Gastrocnemius medialis (tissue), 4 donors: ENCODE measurements around the gene RIMBP2. TPM values are rescaled to one million over a fixed set of nuclear protein-coding genes. Genes with fewer than 3 reads are reported as not detected.

ENCODE experiments used
- ATAC-seq, 2 donors: fragments of 150-250 bp; one replicate each; pipeline ENCODE4 v1.9.1; 2016
- DNase-seq, 2 donors: peaks; one replicate each; pipeline ENCODE4 v3.0.0-alpha.2; 2019
- H3K27ac ChIP-seq, 4 donors: fragments of 200-600 bp; sonication (generic); 1 replicate in 1 of 4; 2 replicates in 3 of 4; pipeline ENCODE4 v1.5.1; 2016 to 2018; ENCODE audit warnings: mild to moderate bottlenecking in 2 of 4, moderate library complexity in 1 of 4
- H3K27me3 ChIP-seq, 3 donors: fragments of 200-600 bp; sonication (generic) in 2 of 3; 1 replicate in 1 of 3; 2 replicates in 2 of 3; pipeline versions ENCODE4 v1.5.1 to v1.6.0; 2016 to 2019; ENCODE audit warnings: mild to moderate bottlenecking in 1 of 3, moderate library complexity in 1 of 3
- H3K36me3 ChIP-seq, 2 donors: fragments of 200-600 bp; sonication (generic) in 1 of 2; one replicate each; pipeline ENCODE4 v1.5.1; 2017 to 2018
- H3K4me1 ChIP-seq, 2 donors: fragments of 200-600 bp; sonication (generic) in 1 of 2; one replicate each; pipeline ENCODE4 v1.5.1; 2016 to 2017; ENCODE audit warnings: mild to moderate bottlenecking in 2 of 2
- H3K4me3 ChIP-seq, 4 donors: fragments of 200-600 bp; sonication (generic) in 3 of 4; 1 replicate in 1 of 4; 2 replicates in 3 of 4; pipeline ENCODE4 v1.5.1; 2016 to 2019; ENCODE audit warnings: mild to moderate bottlenecking in 2 of 4
- H3K9me3 ChIP-seq, 3 donors: fragments of 200-600 bp; sonication (generic) in 2 of 3; 1 replicate in 1 of 3; 2 replicates in 2 of 3; pipeline ENCODE4 v1.5.1; 2016 to 2019
- POLR2A ChIP-seq, 2 donors: fragments of 450-650 bp; IDR thresholded peaks; one replicate each; pipeline ENCODE4 v1.6.1; 2017; ENCODE audit warnings: antibody characterized with exemption in 2 of 2, mild to moderate bottlenecking in 2 of 2, moderate library complexity in 2 of 2
- in situ Hi-C, 4 donors: fragments of 200-750 bp; cut with MboI; loops; one replicate each; pipeline versions ENCODE4 v1.15.0 to v1.8.0; 2017; ENCODE audit warnings: low sequenced_read_pairs in 4 of 4
- intact Hi-C: fragments of 100-400 bp; cut with DNase I; formaldehyde crosslinking; loops from one replicate; pipeline ENCODE4 v1.15.1; 2023; ENCODE audit warnings: low total_unique reads
- total RNA-seq, 4 donors: library from RNA; depleted of rRNA; stranded (reverse); fragments of >200 nt; gene quantifications; one replicate each; pipeline versions ENCODE4 v1.1.0 to v1.2.3, GENCODE V29; 2016
- TF ChIP-seq, protein P1 (sequence below), 5 experiments: fragments of 450-650 bp in 3 of 5; fragments of 200-600 bp in 2 of 5; sonication (generic) in 2 of 5; IDR thresholded peaks in 4 of 5; conservative IDR thresholded peaks in 1 of 5; 1 replicate in 4 of 5; 2 replicates in 1 of 5; pipeline ENCODE4 v1.5.1; 2016 to 2019; ENCODE audit warnings: antibody characterized with exemption in 5 of 5, mild to moderate bottlenecking in 3 of 5, moderate library complexity in 3 of 5

Gene RIMBP2
- total RNA-seq, 4 donors from 2014 or later: 0.76 to 2.2 (median 1.2) TPM; not detected in 1

- DNase-seq: no peak
- no peaks in the 10 kb centered on the region for H3K36me3 ChIP-seq
- no peak for ATAC-seq
- no peaks in the 10 kb centered on the region for H3K4me1 ChIP-seq
- TF ChIP-seq POLR2A (IDR thresholded peaks at IDR 0.05): no peak
- TF ChIP-seq, protein P1, sequence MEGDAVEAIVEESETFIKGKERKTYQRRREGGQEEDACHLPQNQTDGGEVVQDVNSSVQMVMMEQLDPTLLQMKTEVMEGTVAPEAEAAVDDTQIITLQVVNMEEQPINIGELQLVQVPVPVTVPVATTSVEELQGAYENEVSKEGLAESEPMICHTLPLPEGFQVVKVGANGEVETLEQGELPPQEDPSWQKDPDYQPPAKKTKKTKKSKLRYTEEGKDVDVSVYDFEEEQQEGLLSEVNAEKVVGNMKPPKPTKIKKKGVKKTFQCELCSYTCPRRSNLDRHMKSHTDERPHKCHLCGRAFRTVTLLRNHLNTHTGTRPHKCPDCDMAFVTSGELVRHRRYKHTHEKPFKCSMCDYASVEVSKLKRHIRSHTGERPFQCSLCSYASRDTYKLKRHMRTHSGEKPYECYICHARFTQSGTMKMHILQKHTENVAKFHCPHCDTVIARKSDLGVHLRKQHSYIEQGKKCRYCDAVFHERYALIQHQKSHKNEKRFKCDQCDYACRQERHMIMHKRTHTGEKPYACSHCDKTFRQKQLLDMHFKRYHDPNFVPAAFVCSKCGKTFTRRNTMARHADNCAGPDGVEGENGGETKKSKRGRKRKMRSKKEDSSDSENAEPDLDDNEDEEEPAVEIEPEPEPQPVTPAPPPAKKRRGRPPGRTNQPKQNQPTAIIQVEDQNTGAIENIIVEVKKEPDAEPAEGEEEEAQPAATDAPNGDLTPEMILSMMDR (IDR thresholded peaks at IDR 0.05 in 4 of 5, conservative IDR thresholded peaks at IDR 0.05 in 1 of 5): no peak
- intact Hi-C loops (no loop called here), in situ Hi-C loops (no loop called here)
- H3K27me3 ChIP-seq: no peaks in the 10 kb centered on the region
- no peaks in the 10 kb centered on the region for H3K9me3 ChIP-seq
- no peak overlapping the region for H3K27ac ChIP-seq
- no peak overlapping the region for H3K4me3 ChIP-seq
Observed at GRCh38 chr12:130571089-130571488, 145.0 kb downstream of the RIMBP2 start.

GRCh38 chr12:130569521-130569920 is 146.6 kb downstream of the RIMBP2 start:
- ATAC-seq (no peak), DNase-seq (no peak)
- no peak for TF ChIP-seq POLR2A (IDR thresholded peaks at IDR 0.05)
- TF ChIP-seq, protein P1 (IDR thresholded peaks at IDR 0.05 in 4 of 5, conservative IDR thresholded peaks at IDR 0.05 in 1 of 5): no peak
- Histone ChIP-seq H3K36me3 (no peaks in the 10 kb centered on the region), H3K27me3 (no peaks in the 10 kb centered on the region), H3K9me3 (no peaks in the 10 kb centered on the region), H3K27ac (no peak overlapping the region), H3K4me3 (no peak overlapping the region), H3K4me1 (no peaks in the 10 kb centered on the region)
- intact Hi-C loops: no loop called here
- in situ Hi-C loops: no loop called here

- in situ Hi-C loops: no loop called here
Observed at GRCh38 chr12:130568501-130568900, 147.6 kb downstream of the RIMBP2 start.

DNA sequence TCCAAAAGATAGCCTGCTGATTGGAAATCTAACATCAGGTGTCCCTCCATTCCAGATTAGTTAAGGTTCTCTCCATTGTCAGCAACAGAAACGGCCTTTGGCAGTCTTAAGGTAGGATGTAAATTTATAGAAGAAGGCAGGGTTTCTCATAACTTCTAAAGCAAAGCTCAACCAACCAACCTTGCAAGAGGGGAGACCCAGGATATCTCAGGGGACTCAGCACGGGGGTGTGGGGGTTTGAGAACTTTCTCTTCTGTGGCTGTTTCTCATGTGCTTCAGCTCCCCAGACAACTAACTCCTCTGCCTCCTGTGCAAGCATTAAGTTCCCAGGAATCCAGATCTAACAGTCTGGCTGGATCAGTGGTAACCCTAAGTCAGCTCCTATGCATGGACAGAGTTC is 148.1 kb downstream of the RIMBP2 start:
- Histone ChIP-seq H3K9me3 (no peaks in the 10 kb centered on the region), H3K4me1 (no peaks in the 10 kb centered on the region), H3K27me3 (no peaks in the 10 kb centered on the region), H3K27ac (no peak overlapping the region), H3K36me3 (no peaks in the 10 kb centered on the region), H3K4me3 (no peak overlapping the region)
- DNase-seq: no peak
- in situ Hi-C loops (no loop called here), intact Hi-C loops (no loop called here)
- TF ChIP-seq, protein P1 (IDR thresholded peaks at IDR 0.05 in 4 of 5, conservative IDR thresholded peaks at IDR 0.05 in 1 of 5): no peak
- TF ChIP-seq POLR2A (IDR thresholded peaks at IDR 0.05): no peak
- no peak for ATAC-seq

More at GRCh38 chr12:130568501-130568900, 147.6 kb downstream of the RIMBP2 start:
- DNase-seq: no peak
- Histone ChIP-seq H3K4me1 (no peaks in the 10 kb centered on the region), H3K27ac (no peak overlapping the region), H3K4me3 (no peak overlapping the region), H3K9me3 (no peaks in the 10 kb centered on the region), H3K36me3 (no peaks in the 10 kb centered on the region), H3K27me3 (no peaks in the 10 kb centered on the region)
- no peak for ATAC-seq
- intact Hi-C loops: no loop called here
- no peak for TF ChIP-seq POLR2A (IDR thresholded peaks at IDR 0.05)
- TF ChIP-seq, protein P1 (IDR thresholded peaks at IDR 0.05 in 4 of 5, conservative IDR thresholded peaks at IDR 0.05 in 1 of 5): no peak
